ELR (cell line): ENCODE measurements around the gene KDM1A.

Source experiments
- DNase-seq: peaks from one replicate; pipeline ENCODE4 v3.0.0-alpha.2; 2015; ENCODE audit warnings: low read depth

The KDM1A gene

GRCh38 chr1:23013657-23014056 lies 5.6 kb upstream of the KDM1A start:
- DNase-seq = no peak

DNA sequence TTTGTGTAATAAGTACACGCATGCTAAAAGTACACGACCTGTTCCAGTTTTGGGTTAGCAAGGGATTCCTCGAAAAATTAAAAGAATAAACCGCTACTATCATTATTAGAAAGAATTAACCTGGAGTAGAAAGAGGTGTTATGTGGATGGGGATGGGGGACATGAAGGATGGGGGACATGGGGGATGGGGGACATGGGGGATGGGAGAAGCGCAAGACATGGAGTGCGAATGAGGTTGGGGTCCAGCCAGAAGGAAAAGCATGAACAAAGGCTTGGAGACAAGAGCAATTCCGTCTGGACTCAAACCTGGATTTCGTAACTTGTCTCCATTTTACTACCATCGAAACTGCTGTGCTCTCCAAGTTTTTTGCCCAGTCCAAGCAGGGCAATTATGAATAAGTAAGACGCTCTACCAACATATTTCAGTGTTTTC lies 591 bp upstream of the KDM1A start:
- no peak for DNase-seq

DNA sequence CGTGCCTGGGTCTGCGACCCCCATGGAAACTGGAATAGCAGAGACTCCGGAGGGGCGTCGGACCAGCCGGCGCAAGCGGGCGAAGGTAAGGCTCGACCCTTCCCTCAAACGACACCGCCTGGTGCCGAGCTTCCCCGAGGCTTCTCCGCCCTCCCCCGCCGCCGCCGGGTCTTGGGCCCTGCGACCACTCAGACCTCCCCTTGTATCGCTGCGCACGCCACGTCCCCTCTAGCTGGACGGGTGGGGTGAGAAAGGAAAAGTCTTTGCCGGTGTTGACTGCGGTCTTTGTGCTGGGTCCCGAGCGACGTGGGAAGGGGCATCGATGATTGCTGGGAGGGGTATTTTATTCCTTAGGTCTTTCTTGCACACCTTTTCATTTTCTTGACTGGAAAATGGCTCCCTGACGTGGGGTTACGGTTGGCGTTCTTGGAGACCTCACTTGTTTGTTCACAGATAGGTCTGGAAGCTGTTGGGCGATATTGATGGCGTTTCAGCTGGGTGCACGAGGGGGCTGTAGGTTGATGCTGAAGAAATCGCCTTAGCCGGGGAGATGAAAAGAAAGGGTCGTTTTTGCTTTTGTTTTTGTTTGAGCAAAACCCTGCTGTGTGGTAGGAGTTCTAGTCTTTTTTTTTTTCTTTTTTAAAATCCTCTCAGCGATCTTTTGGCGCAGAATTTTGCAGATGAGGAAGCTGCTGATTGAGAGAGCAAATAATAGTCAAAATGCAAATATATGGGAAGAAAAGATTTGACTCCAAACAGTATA lies 776 bp downstream of the KDM1A start:
- peak; percentile 59 for DNase-seq

DNA sequence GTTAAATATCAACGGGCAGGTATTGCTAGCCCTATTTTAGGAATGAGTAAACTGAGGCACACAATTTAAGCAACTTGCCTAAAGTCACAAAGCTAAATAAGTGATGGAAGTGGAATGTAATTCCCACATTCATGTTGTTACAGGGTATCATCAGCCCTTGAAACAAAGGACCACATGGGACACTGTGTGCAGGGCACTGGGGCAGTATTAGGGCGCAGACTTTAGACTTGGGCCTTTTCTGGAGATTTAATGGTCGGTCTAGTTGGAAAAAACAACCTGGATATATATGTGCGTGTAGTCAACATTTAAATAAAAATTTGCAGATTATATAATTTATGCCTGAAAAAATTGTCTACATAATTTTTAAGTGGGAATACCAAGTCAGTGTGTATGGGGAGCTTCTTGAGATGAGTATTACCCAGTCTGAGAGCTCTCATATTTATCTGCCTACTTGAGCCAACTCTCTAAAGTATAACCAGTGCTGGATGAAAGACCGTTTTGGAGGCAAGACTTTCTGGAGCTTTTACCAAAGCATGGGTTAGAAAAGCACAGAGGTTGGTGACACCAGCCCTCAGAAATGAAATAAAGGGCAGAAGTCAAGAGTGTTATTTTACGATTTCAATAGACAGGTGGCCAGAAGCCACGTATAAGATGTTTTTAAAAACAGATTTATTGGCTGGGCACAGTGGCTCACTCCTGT lies 1.6 kb downstream of the KDM1A start:
- peak; percentile 17 for DNase-seq

- no peak for DNase-seq
Measured at GRCh38 chr1:23021834-23022233, 2.6 kb downstream of the KDM1A start.

DNA sequence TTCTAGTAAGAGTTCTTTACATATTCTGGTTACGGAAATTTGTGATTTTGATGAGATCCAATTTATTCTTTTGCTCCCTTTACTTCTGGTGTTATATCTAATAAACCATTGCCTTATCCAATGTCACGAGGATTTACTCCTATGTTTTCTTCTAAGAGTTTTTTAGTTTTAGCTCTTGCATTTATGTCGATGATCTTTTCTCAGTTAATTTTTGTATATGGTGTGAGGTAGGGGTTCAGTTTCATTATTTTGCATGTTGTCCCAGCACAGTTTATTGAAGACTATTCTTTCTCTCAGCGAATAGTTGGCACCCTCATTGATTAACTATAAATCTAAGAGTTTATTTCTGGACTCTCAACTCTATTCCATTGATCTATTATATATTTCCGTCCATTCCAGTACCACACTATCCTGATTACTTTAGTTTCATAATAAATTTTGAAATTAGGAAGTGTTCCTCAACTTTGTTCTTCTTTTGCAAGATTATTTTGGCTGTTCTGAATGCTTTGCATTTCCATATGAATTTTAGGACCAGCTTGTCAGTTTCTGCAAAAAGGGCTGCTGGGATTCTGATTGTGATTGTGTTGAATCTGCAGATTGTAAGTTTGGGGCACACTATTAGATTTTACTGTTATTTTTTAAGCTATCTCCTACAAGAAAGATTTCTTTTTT lies 4.0 kb downstream of the KDM1A start:
- no peak for DNase-seq

GRCh38 chr1:23026568-23026967 lies 7.3 kb downstream of the KDM1A start:
- DNase-seq = peak; percentile 13

DNA sequence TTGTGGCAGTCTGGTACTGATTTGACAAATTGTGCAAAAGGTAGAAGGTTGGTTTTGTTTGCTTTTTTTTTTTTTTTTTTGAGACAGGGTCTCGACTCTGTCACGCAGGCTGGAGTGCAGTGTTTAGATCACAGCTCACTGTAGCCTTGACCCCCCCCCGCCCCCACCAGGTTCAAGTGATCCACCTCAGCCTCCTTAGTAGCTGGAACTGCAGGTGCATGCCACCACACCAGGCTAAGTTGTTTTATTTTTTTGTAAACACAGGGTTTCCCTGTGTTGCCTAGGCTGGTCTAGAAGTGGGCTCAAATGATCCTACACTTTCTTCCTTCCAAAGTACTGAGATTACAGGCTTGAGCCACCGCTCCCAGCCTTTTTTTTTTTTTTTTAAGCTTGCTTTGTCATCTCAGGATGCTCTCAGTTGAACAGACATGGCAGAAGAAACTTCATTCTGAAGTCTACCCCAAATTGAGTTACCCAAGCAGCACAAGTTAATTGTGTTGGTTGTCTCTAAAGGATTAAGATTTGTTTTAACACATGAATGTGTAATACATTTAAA lies 8.2 kb downstream of the KDM1A start:
- DNase-seq = no peak

- no peak for DNase-seq
Measured at GRCh38 chr1:23029337-23029736, 10.1 kb downstream of the KDM1A start.

DNA sequence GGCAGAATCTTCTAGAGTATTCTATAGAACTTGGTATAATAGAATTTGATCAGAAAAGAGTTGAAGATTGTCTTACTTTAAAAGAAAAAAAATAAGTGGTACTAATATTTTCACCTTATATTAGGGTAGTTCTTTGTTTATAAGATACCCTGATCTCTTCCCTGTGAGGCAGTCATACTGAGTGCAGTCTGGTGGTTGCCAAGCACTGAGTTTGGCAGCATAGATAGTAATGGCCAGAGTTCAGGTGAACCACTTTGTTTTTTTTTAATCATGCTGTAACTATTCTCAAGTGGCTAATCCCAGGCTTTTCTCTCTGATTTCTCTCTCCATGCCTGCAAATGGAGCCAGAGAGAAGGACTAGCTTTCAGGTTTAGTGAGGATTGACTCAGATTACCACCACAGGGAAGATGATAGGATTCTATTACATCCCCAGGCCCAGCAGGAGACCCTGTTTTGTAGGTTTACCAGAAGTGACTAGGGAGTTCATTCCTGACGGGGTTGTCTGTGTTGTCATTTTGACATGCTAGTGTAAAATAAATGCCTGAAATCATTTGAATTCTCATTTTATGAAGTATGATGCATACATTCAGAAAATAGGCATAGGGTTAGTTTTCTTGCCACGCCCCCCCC lies 16.7 kb downstream of the KDM1A start:
- no peak for DNase-seq

DNA sequence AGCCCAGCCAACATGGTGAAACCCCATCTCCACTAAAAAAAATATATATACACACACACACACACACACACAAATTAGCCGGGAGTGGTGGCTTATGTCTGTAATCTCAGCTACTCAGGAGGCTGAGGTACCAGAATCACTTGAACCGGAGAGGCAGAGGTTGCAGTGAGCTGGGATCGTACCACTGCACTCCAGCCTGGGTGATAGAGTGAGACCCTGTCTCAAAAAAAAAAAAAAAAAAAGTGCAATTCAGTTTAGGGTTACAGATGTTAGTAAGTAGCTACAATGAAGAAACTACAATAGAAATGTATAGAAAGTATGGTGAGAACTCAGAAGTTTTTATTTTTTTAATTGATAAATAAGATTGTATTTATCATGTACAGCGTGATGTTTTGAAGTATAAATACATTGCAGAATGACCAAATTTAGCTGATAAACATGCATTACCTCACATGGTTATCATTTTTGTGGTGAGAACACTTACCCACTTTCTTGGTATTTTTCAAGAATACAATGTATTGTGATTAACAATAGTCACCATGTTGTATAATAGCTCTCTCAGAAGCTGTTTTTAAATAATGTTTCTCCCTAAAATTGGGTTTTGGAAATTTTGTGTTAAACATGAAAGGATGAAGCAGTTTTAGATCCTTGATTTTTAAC lies 17.9 kb downstream of the KDM1A start:
- DNase-seq = no peak

DNA sequence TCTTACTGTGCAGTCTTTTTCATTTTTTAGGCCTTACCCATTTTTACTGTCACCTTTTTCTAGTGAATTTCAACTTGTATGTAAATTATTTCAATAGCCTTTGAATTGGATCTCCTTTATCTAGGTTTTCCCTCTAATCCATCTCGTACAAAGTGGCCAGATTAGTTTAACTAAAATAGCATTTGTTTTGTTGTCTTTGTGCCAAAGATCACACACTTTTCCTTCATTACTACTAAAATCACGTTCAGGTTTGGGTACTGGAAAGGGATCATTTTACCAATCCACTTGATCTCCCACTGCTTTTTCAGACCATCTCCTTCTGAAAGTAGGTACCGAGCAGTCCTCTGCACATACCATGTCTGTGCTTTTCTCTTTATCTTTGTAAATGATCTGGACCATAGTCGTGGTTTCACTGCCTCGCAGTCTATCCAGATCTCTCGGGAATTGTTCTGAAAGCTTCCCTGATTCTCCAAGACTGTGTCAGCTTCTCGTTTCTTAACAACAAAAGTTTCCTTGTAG lies 20.1 kb downstream of the KDM1A start:
- no peak for DNase-seq

DNA sequence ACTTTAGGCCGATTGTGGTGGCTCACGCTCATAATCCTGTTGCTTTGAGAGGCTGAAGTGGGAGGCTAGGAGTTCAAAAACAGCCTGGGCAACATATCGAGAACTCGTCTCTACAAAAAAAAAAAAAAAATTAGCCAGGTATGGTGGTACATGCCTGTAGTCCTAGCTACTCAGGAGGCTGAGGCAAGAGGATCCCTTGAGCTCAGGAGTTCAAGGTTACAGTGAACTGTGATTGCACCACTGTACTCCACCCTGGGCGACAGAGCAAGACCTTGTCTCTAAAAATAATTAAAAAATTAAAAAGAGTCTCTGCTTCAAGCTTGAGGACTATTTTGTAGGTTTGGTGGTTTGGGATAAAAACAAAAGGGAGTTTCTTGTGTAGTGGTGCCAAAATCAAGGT lies 21.2 kb downstream of the KDM1A start:
- no peak for DNase-seq

DNA sequence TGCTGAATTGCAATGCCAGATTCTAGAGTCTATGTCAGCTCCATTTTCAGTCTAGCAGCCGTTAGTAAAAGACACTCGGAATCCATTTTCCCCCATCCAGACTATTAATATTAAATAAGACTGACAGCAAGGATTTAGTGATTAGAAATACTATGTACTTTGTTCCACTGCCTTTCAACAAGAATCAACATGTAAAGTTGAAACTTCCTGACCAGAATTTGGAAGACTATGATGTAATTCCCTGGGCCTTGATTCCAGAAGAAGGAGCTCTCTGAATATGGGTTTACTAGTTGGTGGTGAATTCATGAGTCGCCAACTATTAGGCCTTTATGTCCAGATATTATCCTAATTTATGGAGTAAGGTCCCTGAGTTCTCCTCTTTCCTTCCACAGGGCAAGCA lies 24.8 kb downstream of the KDM1A start:
- DNase-seq = no peak

DNA sequence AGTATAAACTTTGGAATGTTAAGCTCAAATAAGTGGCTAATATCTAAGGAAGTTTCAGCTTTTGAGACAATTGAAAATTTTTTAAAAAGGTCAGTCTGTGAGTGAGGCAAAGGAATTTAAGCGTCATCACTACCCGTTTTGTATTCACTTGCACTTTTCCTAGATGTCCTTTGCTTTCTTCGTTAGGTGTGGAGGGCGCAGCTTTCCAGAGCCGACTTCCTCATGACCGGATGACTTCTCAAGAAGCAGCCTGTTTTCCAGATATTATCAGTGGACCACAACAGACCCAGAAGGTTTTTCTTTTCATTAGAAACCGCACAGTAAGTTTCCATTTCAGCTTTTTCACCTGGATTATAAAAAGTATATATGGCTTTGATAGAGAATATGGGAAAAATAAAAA lies 30.9 kb downstream of the KDM1A start:
- no peak for DNase-seq

- no peak for DNase-seq
Measured at GRCh38 chr1:23051290-23051909, 32.1 kb downstream of the KDM1A start.

DNA sequence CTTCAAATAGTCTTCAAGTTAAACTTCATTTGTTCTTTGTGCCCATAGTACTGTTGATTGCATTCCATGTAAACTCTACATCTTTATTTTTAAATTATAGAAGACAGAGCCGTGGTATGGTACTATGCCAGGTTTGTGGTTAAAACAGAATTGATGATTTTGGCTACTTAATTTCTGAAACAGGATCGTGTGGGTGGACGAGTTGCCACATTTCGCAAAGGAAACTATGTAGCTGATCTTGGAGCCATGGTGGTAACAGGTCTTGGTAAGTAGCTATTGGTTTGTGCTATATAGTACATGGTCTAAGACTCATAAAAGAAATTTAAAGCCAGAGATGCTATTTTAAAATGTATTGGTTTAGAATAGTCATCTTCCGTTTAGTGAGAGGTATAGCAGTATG lies 38.0 kb downstream of the KDM1A start:
- DNase-seq = no peak

DNA sequence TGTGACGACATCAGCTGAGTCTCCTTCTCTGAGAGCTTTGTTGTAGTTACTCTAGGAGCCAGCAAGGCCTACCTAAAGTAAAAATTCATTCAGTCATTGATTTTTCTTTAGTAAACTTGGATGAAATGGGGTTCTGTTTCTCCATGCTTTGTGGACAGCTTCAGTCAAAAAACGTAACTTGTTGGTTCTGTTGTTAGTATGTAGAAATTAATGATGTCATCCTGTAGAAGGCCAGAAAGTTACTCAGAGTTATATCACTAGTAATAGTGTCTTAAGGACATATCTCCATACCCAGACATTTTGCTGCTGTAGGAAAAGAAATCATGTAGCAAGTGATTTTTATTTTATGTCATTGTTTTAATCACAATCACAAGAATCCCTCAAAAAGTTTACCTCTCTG lies 43.0 kb downstream of the KDM1A start:
- DNase-seq = peak; percentile 26

GRCh38 chr1:23065385-23065784 lies 46.1 kb downstream of the KDM1A start:
- no peak for DNase-seq

- DNase-seq = no peak
Measured at GRCh38 chr1:23066075-23066474, 46.8 kb downstream of the KDM1A start.

DNA sequence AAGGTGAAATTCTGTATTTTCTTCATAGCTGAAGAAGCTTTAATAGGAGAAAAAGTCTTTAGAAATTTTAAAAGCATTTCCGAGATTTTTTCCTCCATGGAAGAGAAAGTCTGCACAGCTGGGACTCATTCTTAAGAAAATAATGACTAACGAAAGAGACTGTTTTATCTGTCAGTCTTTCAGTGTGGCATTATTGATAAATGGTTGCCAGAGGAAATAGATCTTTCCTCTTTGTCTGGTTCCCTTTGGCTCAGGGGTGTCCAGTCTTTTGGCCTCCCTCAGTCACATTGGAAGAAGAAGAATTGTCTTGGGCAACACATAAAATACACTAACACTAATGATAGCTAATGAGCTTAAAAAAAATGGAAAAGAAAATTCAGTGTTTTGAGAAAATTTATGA lies 49.9 kb downstream of the KDM1A start:
- DNase-seq = no peak
